HUES48 (cell line): ENCODE data around the gene ODAPH.

Source experiments
- H3K27ac ChIP-seq: one replicate; pipeline ENCODE4 v1.7.0; 2013; ENCODE audit warnings: low read depth, low read length, inconsistent platforms
- H3K27me3 ChIP-seq: 2 replicates; pipeline ENCODE4 v1.6.1; 2013; ENCODE audit warnings: mild to moderate bottlenecking, low read length; ENCODE audit not compliant: control insufficient read depth, insufficient read depth
- H3K36me3 ChIP-seq: 2 replicates; pipeline ENCODE4 v1.6.1; 2013; ENCODE audit warnings: low read length; ENCODE audit not compliant: control insufficient read depth, insufficient read depth
- H3K4me1 ChIP-seq: 2 replicates; pipeline ENCODE4 v1.6.1; 2013; ENCODE audit warnings: mild to moderate bottlenecking, low read length; ENCODE audit not compliant: control insufficient read depth, insufficient read depth
- H3K4me3 ChIP-seq: 2 replicates; pipeline ENCODE4 v1.5.1; 2013; ENCODE audit warnings: mild to moderate bottlenecking, low read depth, low read length
- H3K9ac ChIP-seq: 2 replicates; pipeline ENCODE4 v1.6.1; 2013; ENCODE audit warnings: mild to moderate bottlenecking, low read depth, low read length, moderate library complexity
- H3K9me3 ChIP-seq: 2 replicates; pipeline ENCODE4 v1.6.1; 2013; ENCODE audit warnings: low read length; ENCODE audit not compliant: control insufficient read depth, insufficient read depth

The ODAPH gene

GRCh38 chr4:75596061-75596460 lies 40.2 kb downstream of the ODAPH start:
- Histone ChIP-seq H3K27me3 (no peaks in the 10 kb centered on the region), H3K27ac (no peak overlapping the region), H3K9ac (no peak overlapping the region), H3K4me3 (no peak overlapping the region), H3K9me3 (no peaks in the 10 kb centered on the region), H3K36me3 (no peaks in the 10 kb centered on the region), H3K4me1 (peaks cover 8% of the 10 kb centered on the region; the same call in 1 of the 2 replicates)

GRCh38 chr4:75598390-75598789 lies 42.5 kb downstream of the ODAPH start:
- Histone ChIP-seq H3K27ac (no peak overlapping the region), H3K4me1 (peaks cover 8% of the 10 kb centered on the region; the same call in 1 of the 2 replicates), H3K4me3 (no peak overlapping the region), H3K36me3 (no peaks in the 10 kb centered on the region), H3K27me3 (no peaks in the 10 kb centered on the region), H3K9me3 (no peaks in the 10 kb centered on the region), H3K9ac (no peak overlapping the region)

GRCh38 chr4:75599647-75600046 lies 43.8 kb downstream of the ODAPH start:
- no peak overlapping the region for H3K4me3 ChIP-seq
- no peak overlapping the region for H3K27ac ChIP-seq
- no peaks in the 10 kb centered on the region for H3K9me3 ChIP-seq
- H3K36me3 ChIP-seq, result no peaks in the 10 kb centered on the region
- H3K27me3 ChIP-seq, result no peaks in the 10 kb centered on the region
- no peak overlapping the region for H3K9ac ChIP-seq
- peaks cover 8% of the 10 kb centered on the region; the same call in 1 of the 2 replicates for H3K4me1 ChIP-seq

- no peaks in the 10 kb centered on the region for H3K4me1 ChIP-seq
- no peak overlapping the region for H3K9ac ChIP-seq
- H3K36me3 ChIP-seq, result no peaks in the 10 kb centered on the region
- H3K4me3 ChIP-seq, result no peak overlapping the region
- no peaks in the 10 kb centered on the region for H3K9me3 ChIP-seq
- H3K27me3 ChIP-seq, result no peaks in the 10 kb centered on the region
- no peak overlapping the region for H3K27ac ChIP-seq
These were observed 50.1 kb downstream of the ODAPH start for GRCh38 chr4:75605928-75606327.

- H3K36me3 ChIP-seq, result no peaks in the 10 kb centered on the region
These were observed 56.4 kb downstream of the ODAPH start for GRCh38 chr4:75612306-75612705.

More at GRCh38 chr4:75612306-75612705, 56.4 kb downstream of the ODAPH start:
- Histone ChIP-seq H3K4me1 (no peaks in the 10 kb centered on the region), H3K9ac (no peak overlapping the region), H3K9me3 (no peaks in the 10 kb centered on the region), H3K4me3 (no peak overlapping the region), H3K27ac (no peak overlapping the region), H3K27me3 (no peaks in the 10 kb centered on the region)
